Stimulated activated CD8-positive, alpha-beta memory T cell treated with anti-CD3 and anti-CD28 coated beads, Interleukin-4, amount 100 ng/mL, for 4 hours (primary cell): ENCODE results near the gene TMEM135.
A peak's percentile ranks its signal among the peaks of the same experiment; 100 is the strongest.

ENCODE experiments used
- DNase-seq, 2 donors: peaks; one replicate each; pipeline ENCODE4 v3.0.0-alpha.2; 2020; ENCODE audit warnings: low read depth in 2 of 2, low spot score in 1 of 2

TMEM135 gene

GRCh38 chr11:87347441-87347840 is 309.7 kb downstream of the TMEM135 start:
- DNase-seq: no peak

GRCh38 chr11:87347854-87348253 is 310.1 kb downstream of the TMEM135 start:
- DNase-seq: no peak

DNA sequence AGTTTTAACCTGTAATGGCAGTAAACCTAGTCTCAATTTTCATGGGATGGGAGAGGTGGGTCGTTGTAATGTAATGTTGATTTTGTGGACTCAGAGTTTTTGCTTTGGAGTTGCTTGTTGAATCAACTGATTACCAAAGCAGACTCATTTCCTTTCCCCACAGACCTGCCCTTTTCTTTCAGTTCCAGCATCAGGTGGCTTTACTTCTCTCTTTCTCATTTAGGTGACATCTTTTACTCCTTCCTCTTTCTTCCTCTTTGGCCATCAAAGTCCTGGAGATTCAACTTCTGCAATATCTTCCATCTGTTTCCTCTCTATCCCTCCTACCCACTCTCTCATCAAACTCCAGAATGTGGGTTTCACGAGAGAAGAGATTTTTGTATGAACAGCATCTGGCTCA is 313.9 kb downstream of the TMEM135 start:
- no peak for DNase-seq

GRCh38 chr11:87352759-87353707 is 315.3 kb downstream of the TMEM135 start:
- DNase-seq: peak; percentile 60 to 69

DNA sequence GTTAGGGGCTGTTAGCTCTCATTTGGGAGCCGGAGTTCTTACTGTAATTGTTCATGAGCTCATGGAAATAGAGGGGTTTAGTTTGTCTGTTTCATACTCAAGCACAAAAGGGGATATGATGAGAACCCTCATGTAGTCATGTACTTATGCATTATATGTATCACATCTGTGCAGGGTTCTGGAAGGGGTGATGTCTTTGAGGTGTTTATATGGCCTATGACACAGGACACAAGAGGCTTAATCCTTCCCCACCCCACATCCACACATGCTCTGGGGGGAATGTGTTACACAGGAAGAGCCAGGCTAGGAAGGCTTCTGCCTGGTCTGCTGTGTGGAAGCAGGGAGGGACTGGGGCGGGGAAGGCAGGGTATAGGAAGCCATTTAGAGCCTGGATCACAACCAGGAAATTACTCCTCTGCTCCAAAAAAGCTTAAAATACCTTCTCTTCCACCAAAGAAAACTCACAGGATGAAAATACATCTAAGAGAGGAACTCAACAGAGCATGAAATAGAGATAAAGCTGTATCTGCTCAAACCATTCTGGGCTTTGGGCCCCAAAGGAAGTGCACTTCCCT is 316.1 kb downstream of the TMEM135 start:
- DNase-seq: no peak

DNA sequence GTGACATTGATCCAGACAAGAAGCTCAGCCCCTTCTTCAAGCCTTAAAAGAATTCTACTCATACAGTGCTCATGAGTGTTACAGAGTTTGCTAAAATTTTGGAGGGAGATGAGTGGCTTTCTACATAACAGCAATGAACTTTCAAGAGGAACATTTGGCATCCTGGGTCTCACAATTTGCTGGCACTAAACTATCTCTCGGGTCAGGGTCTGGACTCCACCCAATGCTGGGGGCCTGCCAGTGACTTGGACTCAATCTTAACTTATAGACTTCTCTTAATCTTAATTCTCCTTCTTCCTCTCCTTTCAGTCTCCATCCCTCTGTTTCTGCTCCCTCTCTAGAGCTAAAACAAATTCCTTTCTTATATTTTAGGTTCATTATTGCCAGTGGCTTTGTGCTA is 317.9 kb downstream of the TMEM135 start:
- DNase-seq: no peak

- no peak for DNase-seq
These were observed 318.7 kb downstream of the TMEM135 start for GRCh38 chr11:87356428-87356827.

- no peak for DNase-seq
These were observed 320.7 kb downstream of the TMEM135 start for GRCh38 chr11:87358461-87358860.

- DNase-seq: no peak
These were observed 321.7 kb downstream of the TMEM135 start for GRCh38 chr11:87359401-87359800.

DNA sequence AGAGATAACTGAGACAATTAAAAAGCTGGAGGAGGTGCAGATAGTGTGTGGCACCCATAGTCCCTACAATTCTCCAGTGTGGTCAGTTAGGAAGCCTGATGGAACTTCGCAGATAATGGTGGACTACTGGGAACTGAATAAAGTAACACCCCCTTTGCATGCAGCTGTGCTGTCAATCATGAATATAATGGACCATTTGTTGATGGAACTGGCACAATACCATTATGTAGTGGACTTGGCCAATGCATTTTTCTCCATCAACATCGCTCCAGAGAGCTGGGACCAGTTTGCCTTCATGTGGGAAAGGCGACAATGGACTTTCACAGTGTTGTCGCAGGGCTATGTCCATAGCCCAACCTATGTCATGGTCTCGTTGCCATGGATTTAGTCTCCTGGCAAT is 324.2 kb downstream of the TMEM135 start:
- no peak for DNase-seq

DNA sequence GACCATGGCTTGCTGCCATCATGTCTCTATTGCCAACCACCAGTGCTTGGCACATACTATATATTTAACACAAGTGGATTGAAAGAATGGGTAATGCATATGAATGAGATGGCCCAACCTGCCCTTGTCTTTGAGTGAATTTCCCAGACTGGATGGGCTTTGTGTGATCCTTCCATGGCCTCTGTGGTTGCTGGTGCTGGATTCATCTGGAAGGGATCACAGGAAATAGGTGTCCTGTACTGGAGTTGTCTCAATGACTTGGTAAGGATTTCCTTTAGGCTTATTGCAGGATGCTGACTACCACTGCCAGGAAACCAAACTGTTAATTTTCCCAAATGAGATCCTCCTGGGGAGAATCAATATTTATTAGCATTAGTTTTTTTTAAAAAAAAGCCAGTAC is 328.6 kb downstream of the TMEM135 start:
- no peak for DNase-seq

DNA sequence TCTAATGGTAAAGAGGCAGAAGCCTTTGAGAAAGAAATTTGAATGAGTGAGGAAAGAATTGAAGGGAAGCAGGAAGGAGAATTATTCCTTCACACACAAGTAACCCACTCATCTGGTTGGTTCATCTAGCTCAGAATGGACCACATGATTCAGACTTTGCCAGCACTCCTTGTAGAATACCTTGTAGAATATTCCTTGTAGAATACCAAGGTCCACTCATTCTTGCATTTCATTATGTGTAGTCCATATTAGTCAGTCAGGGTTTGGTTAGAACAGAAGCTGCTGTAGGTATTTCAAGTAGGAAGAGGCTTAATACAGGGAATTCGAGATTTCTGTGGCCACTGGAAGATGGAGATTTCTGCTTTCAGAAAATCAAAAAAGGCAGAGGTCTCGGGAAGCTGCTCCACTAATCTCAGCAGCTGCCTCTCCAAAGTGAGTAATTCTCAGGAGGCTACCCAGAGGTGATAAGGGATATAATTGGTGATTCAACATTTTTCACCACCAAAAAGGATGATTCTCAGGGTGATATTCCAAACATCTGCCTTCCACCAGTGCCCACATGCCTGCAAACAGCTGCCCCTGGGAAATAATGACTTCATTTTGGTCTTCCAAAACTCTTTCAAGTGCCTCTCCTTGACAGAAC is 329.1 kb downstream of the TMEM135 start:
- DNase-seq: no peak

DNA sequence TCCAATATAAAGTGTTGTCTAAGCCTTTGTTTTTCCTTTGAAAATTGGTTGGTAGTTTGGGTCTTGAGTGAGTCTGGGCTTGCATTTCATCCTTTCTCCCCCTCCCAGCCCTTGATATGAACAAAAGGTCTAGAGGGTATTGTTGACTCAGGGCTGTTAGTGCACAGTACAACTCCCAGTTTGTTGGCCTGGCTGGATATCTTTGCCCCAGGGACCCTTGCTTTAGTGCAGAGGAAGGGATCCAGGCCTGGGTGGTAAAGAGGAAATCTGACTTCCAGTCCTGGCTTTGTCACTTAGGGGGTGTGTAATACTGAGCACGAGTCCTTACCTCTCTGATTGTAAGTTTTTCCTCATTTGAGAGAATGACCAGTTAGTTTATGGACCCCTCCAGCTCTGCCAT is 330.4 kb downstream of the TMEM135 start:
- no peak for DNase-seq

DNA sequence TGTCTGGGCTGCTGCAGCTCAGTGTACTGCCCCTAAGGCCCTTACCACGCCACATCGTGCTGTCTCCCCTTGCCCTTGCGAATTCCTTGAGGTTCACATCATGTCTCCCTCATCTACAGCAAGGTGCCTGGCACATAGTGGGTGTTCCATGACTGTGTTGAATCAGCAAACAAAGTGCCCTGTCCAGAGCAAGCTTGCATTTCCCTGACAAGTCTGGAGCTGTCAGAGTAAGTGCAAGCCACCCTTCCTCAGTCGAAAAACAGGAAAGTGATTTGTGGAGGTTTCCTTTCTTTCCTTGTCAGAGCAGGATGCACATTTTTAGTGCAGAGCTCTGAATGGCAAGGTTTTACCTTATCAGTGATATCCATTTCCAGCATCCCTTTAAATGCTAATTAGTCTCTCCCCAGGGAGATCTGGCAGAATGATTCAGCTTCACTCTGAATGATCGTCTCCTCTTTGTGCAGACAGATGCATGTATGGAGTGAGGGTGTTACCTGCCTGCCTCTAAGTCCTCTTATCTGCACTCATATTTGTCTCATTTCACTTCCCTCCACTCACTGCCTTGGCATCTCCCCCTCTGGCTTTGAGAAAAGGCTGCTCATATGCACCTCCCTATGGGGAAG is 331.2 kb downstream of the TMEM135 start:
- DNase-seq: no peak

- DNase-seq: no peak
These were observed 332.2 kb downstream of the TMEM135 start for GRCh38 chr11:87369888-87370287.

GRCh38 chr11:87372065-87372464 is 334.3 kb downstream of the TMEM135 start:
- no peak for DNase-seq
